Endothelial cell of umbilical vein (primary cell): ENCODE measurements around the gene AACS.

ENCODE experiments used
- CTCF ChIP-seq, 2 donors: IDR thresholded peaks; 1 replicate in 1 of 2; 2 replicates in 1 of 2; pipeline ENCODE4 v1.5.1; 2011; ENCODE audit warnings: low read length in 2 of 2, mild to moderate bottlenecking in 2 of 2, moderate library complexity in 2 of 2, control low read depth in 1 of 2, inconsistent platforms in 1 of 2, low read depth in 1 of 2; ENCODE audit not compliant: insufficient read depth in 1 of 2; ENCODE audit errors: extremely low read depth in 1 of 2
- EZH2 ChIP-seq: IDR thresholded peaks from 2 replicates; pipeline ENCODE4 v1.6.1; 2012; ENCODE audit warnings: borderline replicate concordance, low read depth, mild to moderate bottlenecking, moderate library complexity, low read length, inconsistent platforms; ENCODE audit not compliant: severe bottlenecking
- MAX ChIP-seq: IDR thresholded peaks from 2 replicates; pipeline ENCODE4 v1.6.1; 2011; ENCODE audit not compliant: insufficient read depth, insufficient read length
- POLR2A ChIP-seq: IDR thresholded peaks from 2 replicates; pipeline ENCODE4 v1.6.1; 2012; ENCODE audit warnings: low read depth, mild to moderate bottlenecking, control low read depth, low read length

GRCh38 chr12:125071456-125071855 lies 6.2 kb downstream of the AACS start:
- TF ChIP-seq CTCF (IDR thresholded peaks at IDR 0.05; ENCODE audit: extremely low read depth in 1 of 2, insufficient read depth in 1 of 2, low read depth in 1 of 2, low read length in 2 of 2) (no peak), POLR2A (no peak), MAX (no peak), EZH2 (no peak)
